Lower lobe of right lung (tissue), 2 donors: ENCODE data around the gene RFX3. TPM values are rescaled to one million over a fixed set of nuclear protein-coding genes. Genes with fewer than 3 reads are reported as not detected.

Experiments
- ATAC-seq, 2 donors: fragments of 200-7000 bp; cut with Tn5 transposase; one replicate each; pipeline ENCODE4 v1.9.1; 2020 to 2022; ENCODE audit warnings: mild to moderate bottlenecking in 2 of 2, moderate library complexity in 2 of 2
- DNase-seq: peaks from one replicate; pipeline ENCODE4 v3.0.0-alpha.2; 2020
- H3K27ac ChIP-seq: fragments of 200-600 bp; one replicate; pipeline ENCODE4 v1.8.0; 2022
- H3K27me3 ChIP-seq: fragments of 200-600 bp; one replicate; pipeline ENCODE4 v1.8.0; 2022; ENCODE audit warnings: low read depth
- H3K36me3 ChIP-seq: fragments of 200-600 bp; one replicate; pipeline ENCODE4 v1.8.0; 2022; ENCODE audit warnings: mild to moderate bottlenecking
- H3K4me1 ChIP-seq: fragments of 200-600 bp; one replicate; pipeline ENCODE4 v1.8.0; 2022
- H3K4me3 ChIP-seq: fragments of 200-600 bp; one replicate; pipeline ENCODE4 v1.8.0; 2022; ENCODE audit warnings: mild to moderate bottlenecking
- H3K9me3 ChIP-seq: fragments of 200-600 bp; one replicate; pipeline ENCODE4 v1.8.0; 2022
- intact Hi-C: fragments of 100-400 bp; cut with DNase I; formaldehyde crosslinking; loops from one replicate; pipeline ENCODE4 v1.11.0; 2022
- total RNA-seq: library from RNA; stranded (reverse); fragmentation: NEBNext Ultra II Directional; extraction: Animal tissue kit (Norgen Biotek cat#: 25700); gene quantifications from one replicate; pipeline ENCODE4 v1.2.1, GENCODE V29; 2021
- TF ChIP-seq, protein P1 (sequence below): fragments of 200-600 bp; IDR thresholded peaks from one replicate; pipeline ENCODE4 v1.8.0; 2022; ENCODE audit warnings: antibody characterized with exemption, mild to moderate bottlenecking
- donor health status: DM: no; HTN: yes; CAD: no; lungs with severe emphysema.

RFX3 gene
- total RNA-seq, 1 donor from 2014 or later = 25.4 TPM

DNA sequence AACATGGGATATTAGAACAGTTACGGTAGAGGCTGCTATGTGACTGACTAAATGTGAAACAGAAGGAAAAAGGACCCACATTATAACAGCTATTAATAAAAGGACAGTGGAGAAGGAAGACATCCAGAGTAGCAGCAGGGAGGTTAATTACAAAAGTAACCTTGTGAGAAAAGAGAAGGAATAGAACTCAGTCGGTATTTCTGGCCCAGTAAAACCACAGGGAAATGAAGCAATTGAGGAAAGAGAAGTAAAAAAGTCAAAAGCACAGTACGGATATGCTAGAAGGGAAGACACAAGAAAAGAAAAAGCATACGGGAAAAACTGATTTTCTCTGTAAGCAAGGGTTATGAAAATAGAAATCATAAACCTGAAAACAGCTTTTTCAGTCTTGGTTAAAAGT is 164.7 kb downstream of the RFX3 start:
- intact Hi-C loops = no loop called here
- no peaks in the 10 kb centered on the region for H3K36me3 ChIP-seq
- DNase-seq (no peak), ATAC-seq (no peak)
- H3K9me3 ChIP-seq = no peaks in the 10 kb centered on the region
- no peaks in the 10 kb centered on the region for H3K4me1 ChIP-seq
- no peak overlapping the region for H3K4me3 ChIP-seq
- H3K27ac ChIP-seq = no peak overlapping the region
- no peaks in the 10 kb centered on the region for H3K27me3 ChIP-seq
- TF ChIP-seq, protein P1, sequence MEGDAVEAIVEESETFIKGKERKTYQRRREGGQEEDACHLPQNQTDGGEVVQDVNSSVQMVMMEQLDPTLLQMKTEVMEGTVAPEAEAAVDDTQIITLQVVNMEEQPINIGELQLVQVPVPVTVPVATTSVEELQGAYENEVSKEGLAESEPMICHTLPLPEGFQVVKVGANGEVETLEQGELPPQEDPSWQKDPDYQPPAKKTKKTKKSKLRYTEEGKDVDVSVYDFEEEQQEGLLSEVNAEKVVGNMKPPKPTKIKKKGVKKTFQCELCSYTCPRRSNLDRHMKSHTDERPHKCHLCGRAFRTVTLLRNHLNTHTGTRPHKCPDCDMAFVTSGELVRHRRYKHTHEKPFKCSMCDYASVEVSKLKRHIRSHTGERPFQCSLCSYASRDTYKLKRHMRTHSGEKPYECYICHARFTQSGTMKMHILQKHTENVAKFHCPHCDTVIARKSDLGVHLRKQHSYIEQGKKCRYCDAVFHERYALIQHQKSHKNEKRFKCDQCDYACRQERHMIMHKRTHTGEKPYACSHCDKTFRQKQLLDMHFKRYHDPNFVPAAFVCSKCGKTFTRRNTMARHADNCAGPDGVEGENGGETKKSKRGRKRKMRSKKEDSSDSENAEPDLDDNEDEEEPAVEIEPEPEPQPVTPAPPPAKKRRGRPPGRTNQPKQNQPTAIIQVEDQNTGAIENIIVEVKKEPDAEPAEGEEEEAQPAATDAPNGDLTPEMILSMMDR = no peak

DNA sequence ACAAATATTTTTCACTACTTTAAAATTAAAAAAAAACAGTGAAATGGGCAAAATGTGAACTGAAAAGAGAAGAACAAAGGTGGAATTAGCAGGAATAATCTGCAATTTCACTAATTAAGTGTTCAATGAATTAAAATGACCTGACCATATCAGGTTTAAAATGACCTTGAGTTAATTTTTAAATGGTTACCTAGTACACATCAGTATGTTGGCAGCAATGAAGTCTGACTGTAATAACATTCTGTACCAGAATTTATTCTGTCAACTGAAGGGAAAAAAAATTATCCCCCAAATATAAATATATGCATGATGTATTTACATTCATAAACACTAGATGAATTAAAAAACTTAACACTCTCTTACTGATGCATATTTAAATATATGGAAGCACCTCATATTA is 165.6 kb downstream of the RFX3 start:
- ATAC-seq (no peak), DNase-seq (no peak)
- TF ChIP-seq, protein P1 = no peak
- no peaks in the 10 kb centered on the region for H3K4me1 ChIP-seq
- H3K36me3 ChIP-seq = no peaks in the 10 kb centered on the region
- intact Hi-C loops = no loop called here
- no peak overlapping the region for H3K27ac ChIP-seq
- no peaks in the 10 kb centered on the region for H3K9me3 ChIP-seq
- no peak overlapping the region for H3K4me3 ChIP-seq
- H3K27me3 ChIP-seq = no peaks in the 10 kb centered on the region

DNA sequence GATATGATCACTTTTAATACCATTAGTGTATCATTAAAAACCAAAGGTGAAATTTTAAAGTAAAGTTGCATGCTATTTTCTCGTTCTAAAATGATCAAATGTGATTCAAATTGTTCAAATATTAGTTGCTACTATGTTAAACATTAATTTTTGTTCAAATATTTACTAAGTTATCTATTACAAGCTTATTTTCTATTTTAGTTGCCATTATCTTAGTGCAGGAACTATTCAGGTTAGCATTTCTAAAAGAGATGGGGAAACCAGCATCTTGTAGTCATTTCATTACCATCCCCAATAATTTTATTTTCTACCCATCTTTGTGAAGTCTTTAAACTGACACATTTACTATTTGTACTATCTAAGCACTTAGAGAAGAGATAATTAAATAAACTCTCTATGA is 166.0 kb downstream of the RFX3 start:
- no peak for ATAC-seq
- H3K4me1 ChIP-seq = no peaks in the 10 kb centered on the region
- DNase-seq = no peak
- no peaks in the 10 kb centered on the region for H3K36me3 ChIP-seq
- H3K27me3 ChIP-seq = no peaks in the 10 kb centered on the region
- intact Hi-C loops = no loop called here
- H3K27ac ChIP-seq = no peak overlapping the region
- H3K9me3 ChIP-seq = no peaks in the 10 kb centered on the region
- TF ChIP-seq, protein P1 = no peak
- no peak overlapping the region for H3K4me3 ChIP-seq

DNA sequence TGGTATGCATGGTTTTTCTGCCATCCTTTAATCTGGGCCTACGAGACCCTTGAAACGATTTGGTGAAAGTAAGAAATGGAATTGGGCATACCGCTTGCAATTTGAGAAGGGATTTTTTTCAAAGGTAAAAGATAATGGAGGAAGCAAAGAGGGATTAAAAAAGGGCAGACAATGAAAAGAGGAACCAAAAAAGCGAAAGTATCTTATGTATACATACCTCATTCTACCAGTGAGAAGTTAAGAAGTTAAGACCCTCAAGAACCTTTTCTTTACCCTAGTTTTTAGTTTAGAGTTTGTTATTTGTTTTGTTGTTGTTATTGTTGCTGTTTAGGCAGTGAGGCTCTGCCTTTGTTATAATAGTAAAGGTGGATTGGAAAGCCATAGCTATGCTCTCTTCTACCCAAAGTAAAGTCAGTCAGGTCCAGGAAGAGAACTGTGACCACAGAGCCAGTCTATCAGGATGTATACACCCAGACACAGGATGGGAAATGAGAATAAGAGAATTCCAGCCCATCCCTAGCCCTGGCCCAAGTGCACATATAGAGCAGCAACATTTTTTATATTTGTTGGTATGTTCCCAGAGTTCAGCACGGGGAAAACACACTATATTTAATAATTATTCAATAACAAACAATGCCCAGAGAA is 166.6 kb downstream of the RFX3 start:
- ATAC-seq = no peak
- no peak overlapping the region for H3K4me3 ChIP-seq
- no peak overlapping the region for H3K27ac ChIP-seq
- H3K36me3 ChIP-seq = no peaks in the 10 kb centered on the region
- DNase-seq = no peak
- TF ChIP-seq, protein P1 = no peak
- intact Hi-C loops = no loop called here
- H3K27me3 ChIP-seq = no peaks in the 10 kb centered on the region
- H3K4me1 ChIP-seq = no peaks in the 10 kb centered on the region
- H3K9me3 ChIP-seq = no peaks in the 10 kb centered on the region

DNA sequence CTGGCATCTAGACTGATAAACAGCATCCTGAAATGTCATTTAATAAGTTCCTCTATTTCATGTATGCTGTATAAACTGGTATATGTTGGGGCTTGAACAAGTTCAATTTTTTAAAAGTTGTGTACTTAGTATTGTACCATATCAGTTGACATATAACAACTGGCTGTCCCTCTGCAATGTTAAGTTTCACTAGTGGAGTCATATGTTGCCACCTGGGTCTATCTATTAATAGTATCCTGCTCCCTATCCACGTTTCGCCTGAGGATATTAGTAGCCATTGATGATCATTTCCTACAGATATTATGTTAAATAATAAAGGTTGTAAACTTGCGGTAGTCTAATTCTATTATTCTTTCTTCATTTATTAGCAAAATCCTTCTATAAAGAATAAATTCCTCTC is 177.6 kb downstream of the RFX3 start:
- TF ChIP-seq, protein P1 = no peak
- no peaks in the 10 kb centered on the region for H3K36me3 ChIP-seq
- no peaks in the 10 kb centered on the region for H3K27me3 ChIP-seq
- ATAC-seq (no peak), DNase-seq (no peak)
- no peak overlapping the region for H3K4me3 ChIP-seq
- H3K9me3 ChIP-seq = no peaks in the 10 kb centered on the region
- intact Hi-C loops = no loop called here
- no peak overlapping the region for H3K27ac ChIP-seq
- no peaks in the 10 kb centered on the region for H3K4me1 ChIP-seq
